HPDE6-E6E7 (cell line): Measurements from ENCODE around the gene TLR2.
"Not testable (repeated sequence)": the region's sequence is repeated elsewhere in the genome, so short reads cannot be mapped to it uniquely, and the experiment has no call there.

Experiments used
- DNase-seq: peaks from one replicate; pipeline ENCODE4 v3.0.0; 2011; ENCODE audit warnings: missing footprints; ENCODE audit errors: extremely low spot score

The TLR2 gene

DNA sequence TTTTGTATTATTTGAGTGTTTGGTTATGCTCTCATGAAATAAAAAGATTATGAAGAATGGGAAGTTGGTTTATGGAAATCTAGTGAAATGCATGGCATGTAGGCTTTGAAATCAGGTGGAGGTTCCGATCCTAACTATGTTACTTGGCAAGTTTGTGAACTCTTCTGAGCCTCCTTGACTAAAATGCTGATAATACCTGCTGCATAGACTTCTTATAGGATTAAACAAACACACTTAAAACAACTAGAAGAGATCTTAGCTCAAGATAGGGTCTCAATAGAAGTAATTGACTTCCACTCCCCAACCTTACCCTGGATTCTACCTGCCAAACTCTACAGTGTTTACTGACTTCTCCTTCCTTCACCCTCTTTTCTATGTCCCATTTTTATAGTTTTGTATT is 22.2 kb upstream of the TLR2 start:
- no peak for DNase-seq

DNA sequence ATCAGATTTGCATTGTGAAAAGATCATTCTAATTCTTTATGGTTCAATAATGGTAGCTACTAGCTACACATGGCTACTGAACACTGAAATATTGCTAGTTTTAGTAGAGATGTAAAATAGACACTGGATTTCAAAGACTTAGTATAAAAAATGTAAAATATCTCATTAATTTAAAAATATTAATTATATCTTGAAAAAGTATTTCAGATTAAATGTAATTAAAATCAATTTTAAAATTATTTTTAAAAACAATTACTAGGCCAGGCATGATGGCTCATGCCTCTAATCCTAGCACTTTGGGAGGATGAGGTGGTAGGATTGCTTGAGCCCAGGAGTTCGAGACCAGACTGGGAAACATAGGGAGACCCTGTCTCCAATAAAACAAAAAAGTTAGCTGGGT is 20.4 kb upstream of the TLR2 start:
- DNase-seq: no peak

GRCh38 chr4:153666505-153666904 is 17.6 kb upstream of the TLR2 start:
- DNase-seq: not testable (repeated sequence)

DNA sequence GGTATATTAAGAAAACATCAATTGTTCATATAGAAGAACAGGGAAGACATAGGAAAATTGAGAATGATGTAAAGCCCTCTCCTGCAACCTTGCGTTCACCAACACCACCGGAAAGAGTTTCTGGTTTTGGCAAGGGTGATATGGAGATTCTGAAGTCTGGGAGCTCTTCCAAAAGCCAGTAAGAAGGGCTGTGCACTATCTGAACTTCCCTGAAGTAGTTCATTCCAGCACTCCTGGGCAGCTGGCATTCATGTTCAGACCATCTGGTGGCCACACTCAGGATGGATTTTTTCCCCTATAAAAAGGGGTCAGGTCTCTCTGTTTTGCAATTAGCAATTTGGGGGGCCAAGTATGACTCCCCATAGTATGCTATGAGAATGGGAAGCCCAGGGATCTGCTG is 15.4 kb upstream of the TLR2 start:
- DNase-seq: no peak

- no peak for DNase-seq
Measured at GRCh38 chr4:153669838-153670237, 14.2 kb upstream of the TLR2 start.

DNA sequence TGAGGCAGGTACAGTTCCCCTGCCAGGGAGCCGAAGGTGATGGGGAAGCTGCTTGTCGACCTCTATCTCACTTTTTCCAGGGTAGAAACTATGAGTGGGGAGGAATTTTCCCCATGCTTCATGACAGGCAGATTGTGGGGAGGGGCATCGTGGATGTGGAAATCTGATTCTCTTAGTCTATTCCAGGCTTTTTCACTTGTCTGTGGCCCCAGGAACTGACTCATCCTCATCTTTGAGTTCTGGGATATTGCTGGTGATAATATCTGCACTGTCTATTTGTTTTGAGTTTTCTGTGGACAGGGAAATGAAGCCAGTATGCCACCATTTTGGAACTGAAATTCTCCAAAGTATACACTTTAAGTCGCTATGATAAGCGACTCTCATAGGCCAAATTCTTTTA is 7.6 kb upstream of the TLR2 start:
- no peak for DNase-seq

DNA sequence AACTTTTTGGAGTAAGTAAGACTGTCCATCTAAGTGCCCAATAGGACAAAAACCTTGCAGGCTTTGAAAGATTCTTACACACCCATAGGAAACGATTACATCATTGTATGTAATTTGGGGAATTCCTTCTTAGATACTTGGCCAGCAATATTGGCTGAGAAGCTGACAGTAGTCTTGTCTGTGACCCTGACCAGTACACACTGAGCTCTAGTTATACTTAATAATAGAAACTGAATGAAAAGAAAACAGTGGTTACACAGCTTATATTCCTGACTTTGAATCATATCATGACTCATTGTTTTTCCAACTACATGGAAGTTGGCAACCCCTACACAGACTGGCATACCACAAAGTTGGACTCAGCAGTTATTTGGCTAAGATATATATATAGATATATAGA is 7.1 kb upstream of the TLR2 start:
- DNase-seq: peak; percentile 58

- DNase-seq: no peak
Measured at GRCh38 chr4:153679486-153679885, 4.6 kb upstream of the TLR2 start.

DNA sequence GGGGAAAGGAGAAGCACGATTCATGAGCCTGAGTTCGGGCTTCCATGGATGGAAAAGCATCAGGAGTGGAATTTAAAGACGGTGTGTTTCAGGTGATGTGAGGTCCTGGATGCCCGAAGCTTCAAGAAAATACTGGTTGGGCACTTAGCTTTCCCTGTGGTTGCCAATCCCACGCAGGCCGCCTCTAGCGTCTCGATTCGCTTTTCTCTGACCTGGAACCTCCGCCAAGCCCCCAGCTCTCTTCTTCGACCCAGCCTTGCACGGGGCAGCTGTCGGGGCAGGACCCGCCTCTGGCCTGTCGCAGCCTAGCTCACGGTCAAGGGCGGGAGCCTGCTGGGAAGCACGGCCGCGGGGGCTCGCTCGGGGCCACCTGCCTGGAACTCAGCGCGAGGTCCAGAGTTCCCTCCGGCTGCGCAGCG is 308 bp upstream of the TLR2 start:
- DNase-seq: no peak

GRCh38 chr4:153684971-153685371 is 891 bp downstream of the TLR2 start:
- DNase-seq: peak; percentile 35

- no peak for DNase-seq
Measured at GRCh38 chr4:153704522-153704921, 20.4 kb downstream of the TLR2 start.

GRCh38 chr4:153705743-153706468 is 21.8 kb downstream of the TLR2 start:
- no peak for DNase-seq

DNA sequence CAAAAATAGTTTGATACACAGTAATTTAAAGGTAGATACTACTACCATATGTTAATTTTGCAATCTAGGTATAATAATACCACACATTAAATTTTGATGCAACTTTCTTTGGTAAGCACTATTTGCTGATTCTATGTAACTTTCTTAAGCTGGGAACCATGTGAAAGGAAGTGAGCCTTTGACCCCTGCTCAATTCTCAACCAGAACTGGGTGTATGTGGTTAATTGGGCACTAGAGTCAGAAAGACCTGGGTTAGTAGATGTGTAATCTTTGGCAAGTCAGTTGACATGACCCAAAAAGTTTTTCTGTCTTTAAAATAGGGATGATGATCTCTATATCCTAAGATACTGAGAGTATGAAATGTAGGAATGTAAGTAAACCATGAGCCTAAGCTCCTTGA is 22.4 kb downstream of the TLR2 start:
- no peak for DNase-seq

- no peak for DNase-seq
Measured at GRCh38 chr4:153710681-153711080, 26.6 kb downstream of the TLR2 start.

- peak; percentile 51 for DNase-seq
Measured at GRCh38 chr4:153713866-153714646, 30.0 kb downstream of the TLR2 start.

GRCh38 chr4:153722036-153722435 is 38.0 kb downstream of the TLR2 start:
- DNase-seq: no peak

DNA sequence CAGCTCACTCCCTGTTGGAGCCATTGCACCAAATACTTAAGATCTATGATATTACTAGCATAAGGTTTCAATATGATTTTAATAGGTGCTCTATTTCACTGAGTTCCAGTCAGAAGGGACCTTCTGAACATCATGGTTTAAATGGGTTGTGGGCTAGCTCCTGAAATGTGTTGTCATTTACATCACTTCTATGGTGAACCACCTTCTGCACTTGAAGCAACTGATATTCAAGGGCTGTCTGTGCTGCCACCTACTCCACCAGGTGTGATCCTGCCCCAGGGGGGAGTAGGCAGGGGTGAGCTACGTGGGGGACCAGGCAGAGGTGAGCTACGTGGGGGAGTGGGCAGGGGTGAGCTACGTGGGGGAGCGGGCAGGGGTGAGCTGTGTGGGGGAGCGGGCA is 40.5 kb downstream of the TLR2 start:
- no peak for DNase-seq

- DNase-seq: no peak
Measured at GRCh38 chr4:153725136-153725830, 41.2 kb downstream of the TLR2 start.

GRCh38 chr4:153725831-153726154 is 41.7 kb downstream of the TLR2 start:
- DNase-seq: no peak

DNA sequence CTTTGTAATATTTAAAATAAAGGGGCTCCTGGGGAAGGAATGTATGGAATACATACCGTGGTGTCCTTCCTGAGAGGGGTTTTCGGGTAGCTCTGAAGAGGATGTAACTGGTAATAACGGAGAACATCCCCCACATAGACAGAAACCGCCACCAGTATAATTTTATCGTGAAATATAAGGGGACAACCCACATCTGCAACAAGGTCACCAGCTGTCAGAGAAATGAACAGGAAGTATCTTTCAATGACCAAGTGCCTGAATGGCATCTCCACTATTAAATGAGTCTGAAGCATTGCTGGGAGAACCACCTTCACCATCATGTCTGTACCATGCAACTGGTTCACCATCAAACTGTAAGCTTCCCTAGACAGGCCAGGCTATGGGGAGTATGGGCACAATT is 44.1 kb downstream of the TLR2 start:
- DNase-seq: no peak

DNA sequence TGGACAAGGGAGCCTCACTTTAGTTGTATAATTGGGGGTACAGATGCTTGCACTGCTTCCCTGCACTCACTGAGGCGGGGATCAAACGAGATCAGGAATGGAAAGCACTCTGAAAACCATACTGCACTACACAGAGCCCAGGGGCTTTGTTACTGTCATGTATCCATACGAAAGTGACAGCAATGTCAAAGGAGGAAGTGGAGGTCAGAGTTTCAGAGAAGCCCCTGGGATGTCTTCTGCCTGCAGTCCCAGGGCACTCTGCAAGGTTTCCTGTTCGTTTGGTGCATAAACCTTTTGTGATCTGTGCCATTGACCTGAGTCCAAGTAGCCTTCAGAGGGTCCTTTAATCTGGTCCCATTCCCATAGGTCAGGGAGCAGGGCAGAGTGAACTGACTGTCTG is 44.6 kb downstream of the TLR2 start:
- no peak for DNase-seq

DNA sequence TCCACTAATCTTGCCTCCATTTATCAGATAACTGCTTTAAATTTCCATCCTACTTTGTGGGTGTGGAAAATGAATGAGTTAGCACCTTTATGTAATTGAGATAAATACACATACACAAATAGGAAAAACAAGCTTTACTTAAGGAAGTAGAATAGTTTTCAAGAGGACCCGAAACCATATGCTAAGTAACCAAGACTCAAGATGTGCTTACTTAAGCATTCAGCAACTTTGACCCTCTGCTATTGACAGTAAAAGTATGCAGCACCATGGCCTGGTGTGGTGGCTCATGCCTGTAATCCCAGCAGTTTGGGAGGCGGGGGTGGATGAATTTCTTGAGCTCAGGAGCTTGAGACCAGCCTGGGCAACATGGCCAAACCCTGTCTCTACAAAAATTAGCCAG is 45.8 kb downstream of the TLR2 start:
- no peak for DNase-seq

GRCh38 chr4:153731239-153731638 is 47.2 kb downstream of the TLR2 start:
- DNase-seq: peak; percentile 55
